Middle frontal gyrus (tissue), 1 donor: ENCODE data around the gene NASP.

ENCODE experiments used
- DNase-seq: peaks from one replicate; pipeline ENCODE4 v3.0.0-alpha.2; 2015; ENCODE audit warnings: low spot score; ENCODE audit errors: extremely low spot score

The NASP gene

GRCh38 chr1:45666836-45667235 lies 83.0 kb downstream of the NASP start:
- DNase-seq: no peak

DNA sequence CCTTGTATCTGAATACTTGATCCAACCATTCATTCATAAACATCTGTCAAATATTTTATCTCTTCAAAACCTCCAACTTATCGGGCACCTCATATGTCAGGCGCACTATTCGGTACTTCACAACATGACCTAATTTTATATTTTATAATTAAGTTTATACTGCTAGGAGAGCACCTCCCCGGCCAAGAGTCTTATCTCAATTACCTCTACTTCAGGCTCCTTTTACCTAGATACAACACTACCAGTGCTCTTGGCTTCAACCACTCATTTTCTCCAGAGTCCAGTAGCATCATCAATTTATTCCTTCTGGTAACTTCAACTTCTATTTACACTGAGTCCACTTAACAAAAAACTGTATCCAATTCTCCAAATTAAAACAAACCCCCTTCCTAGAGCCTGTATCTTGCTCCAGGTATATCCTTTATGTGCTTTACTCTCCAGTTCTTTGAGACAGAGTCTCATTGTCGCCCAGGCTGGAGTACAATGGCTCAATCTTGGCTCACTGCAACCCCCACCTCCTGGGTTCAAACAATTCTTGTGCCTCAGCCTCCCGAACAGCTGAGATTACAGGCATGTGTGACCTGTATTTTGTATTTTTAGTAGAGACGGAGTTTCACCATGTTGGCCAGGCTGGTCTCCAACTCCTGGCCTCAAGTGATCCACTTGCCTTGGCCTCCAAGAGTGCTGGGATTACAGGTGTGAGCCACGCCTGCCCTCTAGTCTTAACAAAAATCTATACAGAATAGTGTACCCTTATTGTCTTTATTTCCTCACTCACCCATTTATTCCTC lies 83.7 kb downstream of the NASP start:
- no peak for DNase-seq
